Dendritic cell treated with granulocyte-macrophage colony-stimulating factor and Interleukin-4, amounts not matched to agents 40 ng/mL and 50 ng/mL, for 4 days (primary cell): Measurements from ENCODE around the gene TMEM91.
"Not testable (repeated sequence)": the region's sequence is repeated elsewhere in the genome, so short reads cannot be mapped to it uniquely, and the experiment has no call there.

Source experiments
- H3K27ac Mint-ChIP-seq: one replicate; pipeline ENCODE4 v1.8.0; 2022; ENCODE audit warnings: mild to moderate bottlenecking, mixed read lengths
- H3K27me3 Mint-ChIP-seq: one replicate; pipeline ENCODE4 v1.8.0; 2022; ENCODE audit warnings: mild to moderate bottlenecking, mixed read lengths
- H3K36me3 Mint-ChIP-seq: one replicate; pipeline ENCODE4 v1.8.0; 2022; ENCODE audit warnings: low read depth, mixed read lengths
- H3K4me1 Mint-ChIP-seq: one replicate; pipeline ENCODE4 v1.8.0; 2022; ENCODE audit warnings: low read depth, mixed read lengths
- H3K4me3 Mint-ChIP-seq: one replicate; pipeline ENCODE4 v1.8.0; 2022; ENCODE audit warnings: mild to moderate bottlenecking, moderate library complexity, mixed read lengths
- H3K9me3 Mint-ChIP-seq: one replicate; pipeline ENCODE4 v1.8.0; 2022; ENCODE audit warnings: mixed read lengths
- intact Hi-C: fragments of 100-400 bp; cut with micrococcal nuclease; formaldehyde crosslinking; loops from one replicate; pipeline ENCODE4 v1.15.0; 2022

The TMEM91 gene

DNA sequence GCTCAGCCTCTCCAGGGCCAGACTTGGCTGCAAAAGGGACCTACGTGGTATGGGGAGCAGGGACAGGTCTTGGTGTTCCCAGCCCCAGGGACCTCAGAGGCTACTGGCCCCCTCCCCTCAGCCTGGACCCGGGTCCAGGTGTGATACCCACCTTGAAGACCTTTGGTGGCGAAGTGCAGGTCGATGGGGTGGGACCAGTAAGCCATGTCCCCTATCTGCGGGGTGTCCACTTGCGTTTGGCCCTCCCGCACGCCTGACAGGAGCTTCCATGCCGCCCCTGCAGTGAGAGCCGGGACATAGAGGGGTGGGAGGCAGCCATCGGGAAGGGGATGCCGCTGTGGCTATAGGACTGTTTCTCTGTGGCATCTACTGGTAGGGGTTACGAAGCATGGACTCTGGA, 18.6 kb upstream of the TMEM91 start:
- Mint-ChIP-seq H3K4me1 (peaks cover 54% of the 10 kb centered on the region), H3K36me3 (peaks cover 35% of the 10 kb centered on the region), H3K27ac (peak overlapping the region; percentile 86), H3K27me3 (no peaks in the 10 kb centered on the region), H3K4me3 (no peak overlapping the region), H3K9me3 (no peaks in the 10 kb centered on the region)
- intact Hi-C loops = loop anchor here (10.0 kb wide), 1 partner anchor 67 kb away; the partner anchor contains the start of gene B3GNT8

DNA sequence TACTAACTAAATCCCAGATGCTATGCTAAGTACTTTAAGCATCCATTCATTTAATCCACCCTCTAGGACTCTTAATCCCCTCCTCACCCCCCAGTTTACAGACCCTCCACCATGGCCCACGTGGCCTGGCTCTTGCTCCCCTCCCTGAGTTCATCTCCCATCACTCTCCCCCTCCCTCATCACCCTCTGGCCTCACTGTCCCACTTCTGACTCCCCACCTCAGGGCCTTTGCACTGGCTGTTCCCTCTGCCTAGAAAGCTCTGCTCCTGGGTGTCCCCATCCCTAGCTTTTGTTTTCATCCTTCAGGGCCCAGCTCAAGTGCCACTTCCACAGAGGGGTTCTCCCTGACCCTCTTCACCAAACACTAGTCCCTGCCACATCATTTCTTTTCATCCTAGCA, 16.6 kb upstream of the TMEM91 start:
- H3K27me3 Mint-ChIP-seq = no peaks in the 10 kb centered on the region
- H3K4me3 Mint-ChIP-seq = no peak overlapping the region
- peaks cover 61% of the 10 kb centered on the region for H3K4me1 Mint-ChIP-seq
- peak overlapping the region; percentile 18 for H3K27ac Mint-ChIP-seq
- H3K9me3 Mint-ChIP-seq = no peaks in the 10 kb centered on the region
- peaks cover 21% of the 10 kb centered on the region for H3K36me3 Mint-ChIP-seq
- intact Hi-C loops = loop anchor here (10.0 kb wide), 1 partner anchor 65 kb away; the partner anchor contains the start of gene B3GNT8

DNA sequence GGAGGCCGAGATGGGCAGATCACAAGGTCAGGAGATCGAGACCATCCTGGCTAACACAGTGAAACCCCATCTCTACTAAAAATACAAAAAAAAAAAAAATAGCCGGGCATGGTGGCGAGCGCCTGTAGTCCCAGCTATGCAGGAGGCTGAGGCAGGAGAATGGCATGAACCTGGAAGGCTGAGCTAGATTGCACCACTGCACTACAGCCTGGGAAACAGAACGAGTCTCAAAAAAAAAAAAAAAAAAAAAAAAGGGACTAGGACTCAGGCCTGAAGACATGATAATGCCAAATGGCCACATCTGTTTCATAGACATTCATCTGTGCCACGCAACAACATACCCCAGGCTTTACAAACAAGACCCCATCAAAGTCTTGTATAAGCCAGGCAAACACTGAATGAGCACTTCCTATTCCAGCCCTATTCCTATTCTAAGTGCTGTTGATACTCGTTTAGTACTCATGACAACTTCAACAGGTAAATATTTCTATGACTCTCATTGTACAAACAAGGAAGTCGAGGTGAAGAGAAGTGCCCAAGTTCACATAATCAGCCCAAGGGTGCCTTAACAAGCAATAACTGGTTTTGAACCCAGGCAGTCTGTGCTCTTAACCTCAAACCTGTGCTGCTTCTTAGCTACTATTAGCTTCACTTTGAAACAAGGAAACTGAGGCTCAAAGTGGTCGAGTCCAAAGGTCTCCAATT, 14.0 kb upstream of the TMEM91 start:
- no peaks in the 10 kb centered on the region for H3K9me3 Mint-ChIP-seq
- peaks cover 50% of the 10 kb centered on the region for H3K4me1 Mint-ChIP-seq
- intact Hi-C loops = no loop called here
- H3K27ac Mint-ChIP-seq = peak overlapping the region; percentile 100
- H3K27me3 Mint-ChIP-seq = no peaks in the 10 kb centered on the region
- peak overlapping the region; percentile 88 for H3K4me3 Mint-ChIP-seq
- H3K36me3 Mint-ChIP-seq = peaks cover 7% of the 10 kb centered on the region

DNA sequence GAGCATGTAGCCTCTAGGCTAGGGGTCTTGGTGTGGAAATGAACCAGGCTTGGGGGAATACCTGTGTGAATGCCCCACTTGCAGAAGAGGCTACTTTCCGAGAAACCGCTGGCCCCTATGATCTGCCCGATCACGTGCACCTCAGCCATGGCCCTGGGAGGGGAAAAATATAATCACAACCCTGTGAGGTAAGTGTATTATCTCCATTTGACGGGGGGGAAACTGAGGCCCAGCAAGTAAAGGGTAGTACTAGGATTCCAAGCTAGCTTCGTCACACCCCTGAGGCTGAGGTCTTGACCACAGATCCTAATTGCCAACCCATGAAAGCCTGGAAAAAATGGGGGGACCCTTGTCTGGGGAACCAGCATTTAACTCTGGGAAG, 13.0 kb upstream of the TMEM91 start:
- Mint-ChIP-seq H3K27ac (peak overlapping the region; percentile 100), H3K4me1 (peaks cover 49% of the 10 kb centered on the region), H3K27me3 (no peaks in the 10 kb centered on the region), H3K36me3 (peaks cover 7% of the 10 kb centered on the region), H3K9me3 (no peaks in the 10 kb centered on the region), H3K4me3 (peak overlapping the region; percentile 88)
- intact Hi-C loops = no loop called here

DNA sequence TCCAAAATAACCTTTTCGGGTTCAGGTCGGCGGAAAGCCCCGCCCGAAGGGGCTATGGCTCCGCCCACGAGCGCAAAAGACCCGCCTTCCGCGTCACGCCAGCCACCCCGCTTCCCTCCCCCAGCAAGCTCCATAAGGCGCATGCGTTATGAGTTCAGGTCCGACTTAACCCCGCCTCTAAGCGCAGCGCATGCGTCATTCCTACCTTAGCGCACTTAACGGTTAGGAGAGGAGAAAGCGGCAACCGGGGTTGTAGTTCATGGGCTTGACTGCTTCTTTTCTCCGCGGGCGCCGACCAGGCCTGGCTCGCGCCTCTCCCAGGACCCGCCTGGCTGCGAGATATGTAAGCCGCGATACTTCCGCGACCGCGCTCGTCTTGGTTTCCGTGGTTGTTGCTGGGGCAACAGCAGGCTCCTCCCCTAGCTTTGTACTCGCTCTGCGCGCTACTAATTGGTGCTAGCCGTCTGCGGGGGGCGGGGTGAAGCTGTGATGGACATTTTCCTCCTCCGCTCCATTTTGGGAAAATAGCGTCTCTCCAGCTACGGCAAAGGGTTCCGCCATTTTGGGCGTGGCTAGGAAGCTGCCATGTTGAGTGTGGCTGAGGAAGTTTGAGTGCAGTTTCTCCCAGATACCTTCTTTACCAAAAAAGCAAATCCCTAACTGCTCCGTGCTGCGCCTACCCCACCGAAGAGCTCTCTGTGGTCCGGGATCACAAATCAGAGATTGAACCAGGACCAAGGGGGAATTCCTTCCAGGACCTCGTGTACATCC, 12.4 kb upstream of the TMEM91 start, which contains the start of gene B9D2:
Gene B9D2 (minus strand): TSS at position 397 of the 771 bp plus-strand sequence. CDS start 630 bp downstream, outside the sequence.
- Mint-ChIP-seq H3K36me3 (peaks cover 7% of the 10 kb centered on the region), H3K4me3 (peak within 1 kb of the TSS; percentile 88), H3K27ac (peak within 1 kb of the TSS; percentile 100), H3K27me3 (no peaks in the 10 kb centered on the region), H3K9me3 (no peaks in the 10 kb centered on the region), H3K4me1 (peaks cover 52% of the 10 kb centered on the region)
- intact Hi-C loops = loop anchor here (2.0 kb wide), 2 partner anchors 33 to 75 kb away; partner anchors contain the start of genes BCKDHA, DMAC2 and EXOSC5

DNA sequence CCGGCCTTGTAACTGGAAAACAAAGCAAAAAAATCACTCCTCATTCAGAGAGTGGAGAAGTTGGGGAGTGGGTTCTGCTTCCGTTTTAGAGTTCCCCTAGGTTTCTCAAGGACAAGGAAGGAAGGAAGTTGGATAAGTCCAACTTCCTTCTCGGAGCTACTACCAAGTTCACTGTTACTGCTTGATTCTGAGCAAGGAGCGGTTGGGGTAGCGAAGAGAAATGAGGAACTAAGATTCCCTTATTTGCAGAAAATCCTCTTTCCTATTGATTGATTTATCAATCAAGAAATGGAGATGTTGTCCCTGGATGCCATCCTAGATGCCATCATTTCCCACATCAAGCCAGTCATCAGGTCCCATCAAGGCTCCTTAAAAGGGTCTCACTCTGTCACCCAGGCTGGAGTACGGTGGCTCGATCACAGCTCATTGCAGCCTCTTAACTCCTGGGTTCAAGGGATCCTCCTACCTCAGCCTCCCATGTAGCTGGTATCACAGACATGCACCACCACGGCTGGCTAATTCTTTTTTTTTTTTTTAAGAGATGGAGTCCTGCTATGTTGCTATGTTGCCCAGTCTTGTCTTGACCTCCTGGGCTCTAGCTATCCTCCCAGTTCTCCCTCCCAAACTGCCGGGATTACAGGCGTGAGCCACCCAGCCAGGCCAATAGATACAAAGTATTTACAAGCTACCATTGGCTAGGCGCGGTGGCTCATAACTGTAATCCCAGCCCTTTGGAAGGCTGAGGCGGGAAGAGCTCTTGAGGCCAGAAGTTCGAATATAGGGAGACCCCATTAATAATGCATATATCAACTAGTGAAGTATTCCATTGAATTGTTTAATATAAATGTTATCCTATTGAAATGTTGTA, 11.6 kb upstream of the TMEM91 start:
- peak overlapping the region; percentile 100 for H3K27ac Mint-ChIP-seq
- H3K9me3 Mint-ChIP-seq = no peaks in the 10 kb centered on the region
- H3K27me3 Mint-ChIP-seq = no peaks in the 10 kb centered on the region
- intact Hi-C loops = loop anchor here (2.0 kb wide), 2 partner anchors 32 to 74 kb away; partner anchors contain the start of genes BCKDHA, DMAC2 and EXOSC5
- H3K4me3 Mint-ChIP-seq = peak overlapping the region; percentile 88
- H3K4me1 Mint-ChIP-seq = peaks cover 58% of the 10 kb centered on the region
- H3K36me3 Mint-ChIP-seq = peaks cover 5% of the 10 kb centered on the region

DNA sequence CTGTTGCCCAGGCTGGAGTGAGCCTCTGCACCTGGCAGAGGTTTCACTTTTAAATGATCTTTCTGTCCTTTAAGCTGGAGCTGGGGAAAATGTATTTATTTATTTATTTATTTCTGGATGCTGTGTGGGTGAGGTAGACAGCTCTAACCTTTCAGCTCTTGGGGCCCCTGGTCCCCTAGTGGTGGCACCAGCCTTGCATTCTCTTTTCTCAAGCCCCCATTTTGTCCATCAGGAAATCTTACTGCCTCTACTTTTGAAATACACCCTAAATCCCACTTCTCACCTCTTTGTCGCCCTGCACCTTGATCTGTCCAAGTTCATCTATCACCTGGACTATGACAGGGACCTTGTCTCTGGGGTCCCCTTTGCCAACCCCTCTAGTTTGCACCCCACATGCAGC, 10.2 kb upstream of the TMEM91 start:
- Mint-ChIP-seq H3K36me3 (peaks cover 1% of the 10 kb centered on the region), H3K4me3 (no peak overlapping the region), H3K27me3 (no peaks in the 10 kb centered on the region), H3K27ac (peak overlapping the region; percentile 100), H3K4me1 (peaks cover 54% of the 10 kb centered on the region), H3K9me3 (no peaks in the 10 kb centered on the region)
- intact Hi-C loops = no loop called here

GRCh38 chr19:41367848-41368301, 8.5 kb upstream of the TMEM91 start:
- intact Hi-C loops = no loop called here
- Mint-ChIP-seq H3K4me3 (peak overlapping the region; percentile 2), H3K27me3 (no peaks in the 10 kb centered on the region), H3K9me3 (no peaks in the 10 kb centered on the region), H3K36me3 (peaks cover 6% of the 10 kb centered on the region), H3K4me1 (peaks cover 58% of the 10 kb centered on the region), H3K27ac (peak overlapping the region; percentile 100)

DNA sequence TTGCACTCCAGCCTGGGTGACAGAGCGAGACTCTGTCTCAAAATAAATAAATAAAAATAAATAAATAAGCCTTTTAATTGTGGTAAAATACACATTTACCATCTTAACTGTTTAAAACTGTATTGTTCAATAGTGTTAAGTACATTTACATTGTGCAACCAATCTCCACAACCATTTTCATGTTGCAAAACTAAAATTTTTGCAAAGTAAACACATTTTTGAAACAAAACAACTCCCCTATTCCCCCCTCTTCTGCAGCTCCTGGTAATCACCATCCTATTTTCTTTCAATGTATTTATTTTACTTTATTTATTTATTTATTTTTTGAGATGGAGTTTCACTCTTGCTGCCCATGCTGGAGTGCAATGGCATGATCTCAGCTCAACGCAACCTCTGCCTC, 6.6 kb upstream of the TMEM91 start:
- H3K27ac Mint-ChIP-seq = no peak overlapping the region
- intact Hi-C loops = no loop called here
- H3K4me1 Mint-ChIP-seq = peaks cover 53% of the 10 kb centered on the region
- H3K9me3 Mint-ChIP-seq = no peaks in the 10 kb centered on the region
- no peak overlapping the region for H3K4me3 Mint-ChIP-seq
- H3K27me3 Mint-ChIP-seq = no peaks in the 10 kb centered on the region
- H3K36me3 Mint-ChIP-seq = peaks cover 6% of the 10 kb centered on the region

DNA sequence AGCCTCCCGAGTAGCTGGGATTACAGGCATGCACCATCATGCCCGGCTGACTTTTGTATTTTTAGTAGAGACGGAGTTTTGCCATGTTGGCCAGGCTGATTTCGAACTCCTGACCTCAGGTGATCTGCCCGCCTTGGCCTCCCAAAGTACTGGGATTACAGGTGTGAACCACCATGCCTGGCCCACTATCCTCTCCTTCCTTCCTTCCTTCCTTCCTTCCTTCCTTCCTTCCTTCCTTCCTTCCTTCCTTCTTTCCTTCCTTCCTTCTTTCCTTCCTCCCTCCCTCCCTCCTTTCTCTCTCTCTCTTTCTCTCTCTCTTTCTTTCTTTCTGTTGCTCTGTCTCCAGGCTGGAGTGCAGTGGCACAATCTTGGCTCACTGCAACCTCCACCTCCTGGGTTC, 5.2 kb upstream of the TMEM91 start:
- Mint-ChIP-seq H3K4me1 (peaks cover 56% of the 10 kb centered on the region), H3K27ac (peak overlapping the region; percentile 70)
- H3K4me3 Mint-ChIP-seq, H3K27me3 Mint-ChIP-seq, H3K36me3 Mint-ChIP-seq, H3K9me3 Mint-ChIP-seq, intact Hi-C loops: not testable (repeated sequence)

DNA sequence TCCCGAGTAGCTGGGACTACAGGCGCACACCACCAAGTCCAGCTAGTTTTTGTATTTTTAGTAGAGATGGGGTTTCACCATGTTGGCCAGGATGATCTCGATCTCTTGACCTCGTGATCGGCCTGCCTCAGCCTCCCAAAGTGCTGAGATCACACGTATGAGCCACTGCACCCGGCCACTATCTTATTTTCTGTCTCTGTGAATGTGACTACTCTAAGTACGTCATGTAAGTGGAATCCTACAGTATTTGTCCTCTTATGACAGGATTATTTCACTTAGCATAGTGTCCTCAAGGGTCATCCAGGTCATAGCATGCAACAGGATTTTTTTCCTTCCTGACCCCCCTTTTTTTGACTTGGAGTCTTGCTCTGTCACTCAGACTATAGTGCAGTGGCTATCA, 4.8 kb upstream of the TMEM91 start:
- Mint-ChIP-seq H3K9me3 (no peaks in the 10 kb centered on the region), H3K27me3 (no peaks in the 10 kb centered on the region), H3K36me3 (peaks cover 6% of the 10 kb centered on the region), H3K4me3 (no peak overlapping the region), H3K27ac (peak overlapping the region; percentile 70), H3K4me1 (peaks cover 54% of the 10 kb centered on the region)
- intact Hi-C loops = no loop called here

- Mint-ChIP-seq H3K4me1 (peaks cover 54% of the 10 kb centered on the region), H3K9me3 (no peaks in the 10 kb centered on the region), H3K36me3 (peaks cover 13% of the 10 kb centered on the region), H3K27me3 (no peaks in the 10 kb centered on the region), H3K4me3 (no peak overlapping the region), H3K27ac (peak overlapping the region; percentile 41)
- intact Hi-C loops = no loop called here
Observed at GRCh38 chr19:41372501-41372900, 3.8 kb upstream of the TMEM91 start.

DNA sequence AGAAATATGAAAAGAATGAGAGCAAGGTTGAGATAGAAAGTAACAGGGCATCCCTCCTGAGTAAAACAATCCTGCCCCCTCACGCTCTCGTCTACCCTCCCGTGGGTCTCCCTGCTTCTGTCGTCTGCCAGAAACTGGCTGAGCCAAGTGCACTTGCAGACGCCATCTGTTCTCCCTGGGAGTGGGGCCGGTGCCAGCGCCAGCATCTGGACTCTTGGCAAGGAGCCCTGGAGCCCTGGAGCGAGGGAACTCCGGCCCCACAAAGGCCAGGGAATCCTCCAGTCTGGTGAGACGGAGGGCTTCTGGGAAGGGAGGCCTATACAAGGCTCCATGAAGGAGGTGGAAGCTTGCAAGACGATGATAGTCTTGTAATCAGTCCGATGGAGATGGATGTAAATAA, 2.3 kb upstream of the TMEM91 start:
- no peak overlapping the region for H3K4me3 Mint-ChIP-seq
- no peaks in the 10 kb centered on the region for H3K9me3 Mint-ChIP-seq
- H3K36me3 Mint-ChIP-seq = peaks cover 19% of the 10 kb centered on the region
- H3K27me3 Mint-ChIP-seq = no peaks in the 10 kb centered on the region
- H3K27ac Mint-ChIP-seq = peak overlapping the region; percentile 42
- peaks cover 55% of the 10 kb centered on the region for H3K4me1 Mint-ChIP-seq
- intact Hi-C loops = no loop called here
